Endodermal cell (in vitro differentiated cells): ENCODE data around the gene PANK4. TPM values are rescaled to one million over a fixed set of nuclear protein-coding genes. Genes with fewer than 3 reads are reported as not detected.

Experiments
- DNase-seq: peaks from one replicate; pipeline ENCODE4 v3.0.0-alpha.2; 2017
- H3K27ac ChIP-seq: 2 replicates; pipeline ENCODE4 v1.5.1; 2013; ENCODE audit warnings: mild to moderate bottlenecking, low read depth, low read length, moderate library complexity
- H3K27me3 ChIP-seq: 2 replicates; pipeline ENCODE4 v1.6.1; 2013; ENCODE audit warnings: mild to moderate bottlenecking, low read length, moderate library complexity; ENCODE audit not compliant: insufficient read depth, control insufficient read depth, poor library complexity, severe bottlenecking
- H3K36me3 ChIP-seq: 2 replicates; pipeline ENCODE4 v1.7.0; 2013; ENCODE audit warnings: mild to moderate bottlenecking, low read length, moderate library complexity; ENCODE audit not compliant: control insufficient read depth, insufficient read depth
- H3K4me1 ChIP-seq: one replicate; pipeline ENCODE4 v1.7.0; 2013; ENCODE audit warnings: low read length; ENCODE audit not compliant: control insufficient read depth, insufficient read depth
- H3K4me3 ChIP-seq: 2 replicates; pipeline ENCODE4 v1.5.1; 2013; ENCODE audit warnings: mild to moderate bottlenecking, low read length, moderate library complexity
- H3K9ac ChIP-seq: 2 replicates; pipeline ENCODE4 v1.6.1; 2013; ENCODE audit warnings: mild to moderate bottlenecking, low read length, moderate library complexity; ENCODE audit not compliant: poor library complexity, severe bottlenecking; ENCODE audit errors: extremely low read depth
- H3K9me3 ChIP-seq: 2 replicates; pipeline ENCODE4 v1.6.1; 2013; ENCODE audit warnings: mild to moderate bottlenecking, low read length, moderate library complexity; ENCODE audit not compliant: control insufficient read depth
- H3K27ac Mint-ChIP-seq: 2 replicates; pipeline ENCODE4 v1.8.0; 2020; ENCODE audit warnings: mixed read lengths
- H3K27me3 Mint-ChIP-seq: 2 replicates; pipeline ENCODE4 v1.8.0; 2021; ENCODE audit warnings: mild to moderate bottlenecking, mixed read lengths; ENCODE audit not compliant: insufficient read depth
- H3K36me3 Mint-ChIP-seq: 2 replicates; pipeline ENCODE4 v1.8.0; 2020; ENCODE audit warnings: low read depth, mixed read lengths
- H3K4me1 Mint-ChIP-seq: 2 replicates; pipeline ENCODE4 v1.8.0; 2020; ENCODE audit warnings: mixed read lengths
- H3K4me3 Mint-ChIP-seq: 2 replicates; pipeline ENCODE4 v1.8.0; 2020; ENCODE audit warnings: mild to moderate bottlenecking, moderate library complexity, mixed read lengths
- H3K9me3 Mint-ChIP-seq: 2 replicates; pipeline ENCODE4 v1.8.0; 2020; ENCODE audit warnings: mild to moderate bottlenecking, mixed read lengths
- CTCF ChIP-seq: fragments of 200-600 bp; sonication (generic); conservative IDR thresholded peaks from 2 replicates; pipeline ENCODE4 v1.5.0; 2021; ENCODE audit warnings: antibody characterized with exemption, mild to moderate bottlenecking
- WGBS, 2 experiments: methylation state at CpG; one replicate each; pipeline versions ENCODE4 v1.1.5 to v1.1.7; 2013; ENCODE audit warnings: missing lambda C conversion rate in 2 of 2, mixed read lengths in 1 of 2; ENCODE audit not compliant: insufficient coverage in 1 of 2, insufficient read length in 1 of 2; 5-methylcytosine and 5-hydroxymethylcytosine counted together
- total RNA-seq, 2 donors: library from RNA; stranded (reverse); fragmentation: NEBNext Ultra II Directional in 1 of 2; extraction: Animal tissue kit (Norgen Biotek cat#: 25700) in 1 of 2; gene quantifications; 2 replicates in 1 of 2; 3 replicates in 1 of 2; pipeline ENCODE4 v1.2.1, GENCODE V29; 2021

The PANK4 gene
- total RNA-seq, 2 donors from 2014 or later, result 45.6 to 49.5 TPM

GRCh38 chr1:2502661-2503553 lies 23.5 kb downstream of the PANK4 start:
- H3K9ac ChIP-seq, result no peak overlapping the region
- Mint-ChIP-seq H3K36me3 (no peaks in the 10 kb centered on the region), H3K27me3 (no peaks in the 10 kb centered on the region), H3K4me3 (no peak overlapping the region), H3K27ac (no peak overlapping the region), H3K4me1 (no peaks in the 10 kb centered on the region), H3K9me3 (no peaks in the 10 kb centered on the region)
- H3K9me3 ChIP-seq, result no peaks in the 10 kb centered on the region
- no peak for TF ChIP-seq CTCF
- H3K27ac ChIP-seq, result no peak overlapping the region
- no peak for DNase-seq
- no peaks in the 10 kb centered on the region for H3K36me3 ChIP-seq
- no peak overlapping the region for H3K4me3 ChIP-seq
- 92 to 93% methylated on average over 19 to 36 of the region's 36 CpGs for WGBS, 2 experiments
- no peaks in the 10 kb centered on the region for H3K4me1 ChIP-seq
- H3K27me3 ChIP-seq, result no peaks in the 10 kb centered on the region

- Mint-ChIP-seq H3K27me3 (no peaks in the 10 kb centered on the region), H3K9me3 (no peaks in the 10 kb centered on the region)
- WGBS, 2 experiments, result 94 to 96% methylated on average over 17 to 34 of the region's 34 CpGs
Observed at GRCh38 chr1:2502210-2502609, 24.2 kb downstream of the PANK4 start.

GRCh38 chr1:2501820-2502119 lies 24.6 kb downstream of the PANK4 start:
- Histone ChIP-seq H3K27me3 (no peaks in the 10 kb centered on the region), H3K27ac (no peak overlapping the region), H3K4me3 (no peak overlapping the region), H3K36me3 (no peaks in the 10 kb centered on the region), H3K4me1 (no peaks in the 10 kb centered on the region), H3K9ac (no peak overlapping the region), H3K9me3 (no peaks in the 10 kb centered on the region)
- Mint-ChIP-seq H3K27ac (no peak overlapping the region), H3K27me3 (no peaks in the 10 kb centered on the region), H3K4me1 (no peaks in the 10 kb centered on the region), H3K9me3 (no peaks in the 10 kb centered on the region), H3K36me3 (no peaks in the 10 kb centered on the region), H3K4me3 (no peak overlapping the region)
- TF ChIP-seq CTCF, result no peak
- DNase-seq, result no peak
- WGBS, 2 experiments, result 83 to 92% methylated on average over 1 to 7 of the region's 7 CpGs

More at GRCh38 chr1:2502210-2502609, 24.2 kb downstream of the PANK4 start:
- no peak for TF ChIP-seq CTCF
- no peak overlapping the region for H3K4me3 ChIP-seq
- no peaks in the 10 kb centered on the region for H3K4me1 ChIP-seq
- H3K27ac ChIP-seq, result no peak overlapping the region
- no peak overlapping the region for H3K9ac ChIP-seq
- no peaks in the 10 kb centered on the region for H3K9me3 ChIP-seq
- Mint-ChIP-seq H3K4me3 (no peak overlapping the region), H3K4me1 (no peaks in the 10 kb centered on the region), H3K27ac (no peak overlapping the region), H3K36me3 (no peaks in the 10 kb centered on the region)
- H3K27me3 ChIP-seq, result no peaks in the 10 kb centered on the region
- H3K36me3 ChIP-seq, result no peaks in the 10 kb centered on the region
- DNase-seq, result no peak
